ENCODE measurements around the gene PTOV1.
A peak's percentile ranks its signal among the peaks of the same experiment; 100 is the strongest.

Gene PTOV1

GRCh38 chr19:49805822-49806619, 44.9 kb upstream of the PTOV1 start:
- TF ChIP-seq CTCF (IDR thresholded peaks at IDR 0.05; ENCODE audit: low read depth, low read length), result no peak
- no peak overlapping the region for H3K4me3 ChIP-seq (ENCODE audit: low read depth, low read length)
- in situ Hi-C loops (cut with HindIII; ENCODE audit: low sequenced_read_pairs), result no loop called here

GRCh38 chr19:49806620-49806959, 44.4 kb upstream of the PTOV1 start:
- no peak for TF ChIP-seq CTCF (IDR thresholded peaks at IDR 0.05; ENCODE audit: low read depth, low read length)
- in situ Hi-C loops (cut with HindIII; ENCODE audit: low sequenced_read_pairs), result no loop called here
- DNase-seq (ENCODE audit: low read depth, low spot score), result no peak
- H3K4me3 ChIP-seq (ENCODE audit: low read depth, low read length), result no peak overlapping the region

More at GRCh38 chr19:49805822-49806619, 44.9 kb upstream of the PTOV1 start:
- no peak for DNase-seq (ENCODE audit: low read depth, low spot score)

GRCh38 chr19:49807058-49807903, 43.7 kb upstream of the PTOV1 start:
- no peak for DNase-seq (ENCODE audit: low read depth, low spot score)

GRCh38 chr19:49807904-49808675, 42.9 kb upstream of the PTOV1 start:
- H3K4me3 ChIP-seq (ENCODE audit: low read depth, low read length), result no peak overlapping the region
- no peak for DNase-seq (ENCODE audit: low read depth, low spot score)
- no peak for TF ChIP-seq CTCF (IDR thresholded peaks at IDR 0.05; ENCODE audit: low read depth, low read length)
- in situ Hi-C loops (cut with HindIII; ENCODE audit: low sequenced_read_pairs), result no loop called here

More at GRCh38 chr19:49807058-49807903, 43.7 kb upstream of the PTOV1 start:
- H3K4me3 ChIP-seq (ENCODE audit: low read depth, low read length), result no peak overlapping the region
- in situ Hi-C loops (cut with HindIII; ENCODE audit: low sequenced_read_pairs), result no loop called here
- TF ChIP-seq CTCF (IDR thresholded peaks at IDR 0.05; ENCODE audit: low read depth, low read length), result no peak

GRCh38 chr19:49808711-49809159, 42.2 kb upstream of the PTOV1 start:
- peak; percentile 82 for DNase-seq (ENCODE audit: low read depth, low spot score)
- no peak for TF ChIP-seq CTCF (IDR thresholded peaks at IDR 0.05; ENCODE audit: low read depth, low read length)
- in situ Hi-C loops (cut with HindIII; ENCODE audit: low sequenced_read_pairs), result no loop called here
- H3K4me3 ChIP-seq (ENCODE audit: low read depth, low read length), result peak overlapping the region; percentile 62
